Pancreas (tissue), 10 donors: ENCODE data around the gene NRCAM. TPM values are rescaled to one million over a fixed set of nuclear protein-coding genes. Genes with fewer than 3 reads are reported as not detected.

Source experiments
- ATAC-seq, 4 donors: fragments of 200-7000 bp; cut with Tn5 transposase; one replicate each; pipeline versions ENCODE4 v1.8.0 to v1.9.1; 2020; ENCODE audit warnings: mild to moderate bottlenecking in 4 of 4, moderate library complexity in 4 of 4
- DNase-seq, 6 donors: peaks; one replicate each; pipeline ENCODE4 v3.0.0-alpha.2; 2020
- FAIRE-seq: peaks from 2 replicates; lab custom pipeline; 2012; peaks lifted over from hg19 to GRCh38; lab: Jason Lieb, UNC
- H3K27ac ChIP-seq, 4 donors: fragments of 200-600 bp; sonication (generic); 1 replicate in 3 of 4; 2 replicates in 1 of 4; pipeline versions ENCODE4 v1.5.0 to v1.8.0; 2020
- H3K27me3 ChIP-seq, 4 donors: fragments of 200-600 bp; one replicate each; pipeline ENCODE4 v1.8.0; 2021
- H3K36me3 ChIP-seq, 3 donors: fragments of 200-600 bp; sonication (generic) in 1 of 3; one replicate each; pipeline versions ENCODE4 v1.5.0 to v1.8.0; 2020 to 2021
- H3K4me1 ChIP-seq, 3 donors: fragments of 200-600 bp; one replicate each; pipeline ENCODE4 v1.8.0; 2021
- H3K4me3 ChIP-seq, 4 donors: fragments of 200-600 bp; sonication (generic) in 2 of 4; one replicate each; pipeline versions ENCODE4 v1.5.0 to v1.8.0; 2020 to 2021
- H3K9me3 ChIP-seq, 4 donors: fragments of 200-600 bp; one replicate each; pipeline ENCODE4 v1.8.0; 2021
- WGBS, 2 donors: extraction: QIAGEN DNeasy Blood & Tissue Kit; methylation state at CpG; one replicate each; pipeline ENCODE4 v1.1.7; 2013; 5-methylcytosine and 5-hydroxymethylcytosine counted together
- intact Hi-C, 3 donors: fragments of 100-400 bp; cut with DNase I; formaldehyde crosslinking; loops; one replicate each; pipeline versions ENCODE4 v1.11.1 to v1.14.2; 2022
- polyA plus RNA-seq, 2 donors: library from polyadenylated mRNA; stranded (reverse); fragments of 200-250 nt; gene quantifications; one replicate each; pipeline ENCODE4 v1.2.3, GENCODE V29; 2013
- total RNA-seq, 6 donors: library from RNA; stranded (reverse); fragmentation: NEBNext Ultra II Directional in 4 of 6; extraction: Animal tissue kit (Norgen Biotek cat#: 25700) in 4 of 6; gene quantifications; one replicate each; pipeline versions ENCODE4 v1.2.1 to v1.2.4, GENCODE V29; 2021 to 2023
- TF ChIP-seq, protein P1 (sequence below), 4 donors: fragments of 200-600 bp; sonication (generic) in 3 of 4; IDR thresholded peaks; one replicate each; pipeline versions ENCODE4 v1.5.0 to v1.8.0; 2021; ENCODE audit warnings: antibody characterized with exemption in 4 of 4
- donor health status: healthy with polysubstance abuse.
- donor health status: DM: no; HTN: no; CAD: no; lungs with moderate emphysema.
- donor health status: DM: no; HTN: no; CAD: no.
- donor health status: control.
- donor health status: control.
- donor health status: Bipolar disorder and iron deficiency.
- donor health status: DM: yes; HTN: yes; CAD: no.
- donor health status: DM: no; HTN: no; CAD: no.
- donor health status: DM: no; HTN: no; CAD: no.
- donor health status: DM: yes; HTN: yes; CAD: no.

Gene NRCAM
- total and polyA plus RNA-seq, 8 donors = 14.1 to 53.6 (median 40.4) TPM

DNA sequence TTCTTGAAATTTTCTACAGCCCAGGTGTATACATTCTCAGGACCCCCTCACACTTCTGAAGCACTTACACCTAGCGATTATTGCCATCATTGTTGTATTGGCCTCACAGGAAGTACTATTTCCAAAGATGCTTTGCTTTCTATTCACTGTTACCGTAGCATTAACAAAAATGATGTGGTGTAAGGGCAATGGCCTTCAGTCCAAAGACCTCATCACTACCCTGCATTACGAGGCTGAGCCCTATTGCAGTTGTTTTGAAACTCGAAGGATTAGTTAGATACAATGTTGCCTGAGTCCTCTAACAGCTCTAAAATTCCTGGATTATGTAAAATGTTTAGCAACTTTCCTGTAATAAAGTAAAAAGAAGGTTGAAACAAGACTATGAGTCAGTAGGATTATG, 2.9 kb downstream of the NRCAM start:
- Histone ChIP-seq H3K9me3 (no peaks in the 10 kb centered on the region), H3K4me1 (peaks cover 3 to 30% (median 7%) of the 10 kb centered on the region in 3 donors), H3K36me3 (no peaks in the 10 kb centered on the region), H3K27ac (no peak overlapping the region), H3K4me3 (no peak overlapping the region), H3K27me3 (no peaks in the 10 kb centered on the region)
- 68 to 78% methylated on average over 4 of the region's 4 CpGs for WGBS, 2 donors
- intact Hi-C loops = no loop called here
- FAIRE-seq (no peak), DNase-seq (no peak), ATAC-seq (no peak)
- TF ChIP-seq, protein P1, sequence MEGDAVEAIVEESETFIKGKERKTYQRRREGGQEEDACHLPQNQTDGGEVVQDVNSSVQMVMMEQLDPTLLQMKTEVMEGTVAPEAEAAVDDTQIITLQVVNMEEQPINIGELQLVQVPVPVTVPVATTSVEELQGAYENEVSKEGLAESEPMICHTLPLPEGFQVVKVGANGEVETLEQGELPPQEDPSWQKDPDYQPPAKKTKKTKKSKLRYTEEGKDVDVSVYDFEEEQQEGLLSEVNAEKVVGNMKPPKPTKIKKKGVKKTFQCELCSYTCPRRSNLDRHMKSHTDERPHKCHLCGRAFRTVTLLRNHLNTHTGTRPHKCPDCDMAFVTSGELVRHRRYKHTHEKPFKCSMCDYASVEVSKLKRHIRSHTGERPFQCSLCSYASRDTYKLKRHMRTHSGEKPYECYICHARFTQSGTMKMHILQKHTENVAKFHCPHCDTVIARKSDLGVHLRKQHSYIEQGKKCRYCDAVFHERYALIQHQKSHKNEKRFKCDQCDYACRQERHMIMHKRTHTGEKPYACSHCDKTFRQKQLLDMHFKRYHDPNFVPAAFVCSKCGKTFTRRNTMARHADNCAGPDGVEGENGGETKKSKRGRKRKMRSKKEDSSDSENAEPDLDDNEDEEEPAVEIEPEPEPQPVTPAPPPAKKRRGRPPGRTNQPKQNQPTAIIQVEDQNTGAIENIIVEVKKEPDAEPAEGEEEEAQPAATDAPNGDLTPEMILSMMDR (IDR thresholded peaks at IDR 0.05) = no peak

DNA sequence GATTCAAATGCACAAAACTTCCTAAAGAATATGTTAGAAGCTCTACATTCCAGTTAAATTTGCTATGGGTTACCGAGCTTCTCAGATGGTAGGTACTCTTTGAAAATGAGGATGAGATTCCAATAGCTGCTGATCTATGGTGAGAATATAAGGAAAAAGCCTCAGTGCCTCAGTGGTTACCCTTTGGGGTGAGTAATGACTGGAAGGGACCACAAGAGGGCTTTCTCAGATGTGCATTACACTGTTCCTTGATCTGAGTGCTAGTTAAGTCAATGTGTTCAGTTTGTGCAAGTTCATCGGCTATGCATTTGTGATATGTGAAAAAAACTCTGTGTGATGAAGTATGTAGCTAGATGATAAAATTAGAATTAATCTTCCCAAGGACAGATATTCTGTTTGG, 3.5 kb downstream of the NRCAM start:
- intact Hi-C loops = no loop called here
- no peak for ATAC-seq
- no peak for FAIRE-seq
- no peaks in the 10 kb centered on the region for H3K27me3 ChIP-seq
- H3K27ac ChIP-seq = no peak overlapping the region
- peaks cover 3 to 30% (median 8%) of the 10 kb centered on the region in 3 donors for H3K4me1 ChIP-seq
- TF ChIP-seq, protein P1 (IDR thresholded peaks at IDR 0.05) = peak in 3 of 4 donors; percentile 21 to 45 (median 39)
- H3K36me3 ChIP-seq = no peaks in the 10 kb centered on the region
- H3K4me3 ChIP-seq = no peak overlapping the region
- H3K9me3 ChIP-seq = no peaks in the 10 kb centered on the region
- 34 to 57% methylated on average over 2 of the region's 2 CpGs for WGBS, 2 donors
- DNase-seq = no peak

DNA sequence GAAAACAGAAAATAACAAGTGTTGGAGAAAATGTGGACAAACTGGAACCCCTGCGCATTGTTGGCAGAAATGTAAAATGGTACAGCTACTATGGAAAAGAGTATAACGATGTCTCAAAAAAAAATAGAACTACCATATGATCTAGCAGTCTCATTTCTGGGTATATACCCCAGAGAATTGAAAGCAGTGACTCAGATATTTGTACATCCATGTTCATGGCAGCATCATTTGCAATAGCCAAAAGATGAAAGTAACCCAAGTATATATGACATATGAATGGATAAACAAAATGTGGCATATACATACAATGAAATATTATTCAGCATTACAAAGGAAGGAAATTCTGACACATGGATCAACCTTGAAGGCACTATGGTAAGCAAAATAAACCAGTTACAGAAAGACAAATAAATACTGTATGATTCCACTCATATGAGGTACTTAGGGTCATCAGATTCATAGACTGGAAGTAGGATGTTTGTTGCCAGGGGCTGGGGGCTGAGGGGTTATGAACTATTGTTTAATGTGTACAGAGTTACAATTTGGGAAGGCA, 4.9 kb downstream of the NRCAM start:
- no peak for FAIRE-seq
- no peaks in the 10 kb centered on the region for H3K36me3 ChIP-seq
- no peak for DNase-seq
- no peak overlapping the region for H3K4me3 ChIP-seq
- WGBS, 2 donors = 89 to 96% methylated on average over 2 of the region's 2 CpGs
- peaks cover 3 to 30% (median 11%) of the 10 kb centered on the region in 3 donors for H3K4me1 ChIP-seq
- H3K27me3 ChIP-seq = no peaks in the 10 kb centered on the region
- TF ChIP-seq, protein P1 (IDR thresholded peaks at IDR 0.05) = no peak
- intact Hi-C loops = no loop called here
- no peak overlapping the region for H3K27ac ChIP-seq
- ATAC-seq = no peak
- H3K9me3 ChIP-seq = no peaks in the 10 kb centered on the region

DNA sequence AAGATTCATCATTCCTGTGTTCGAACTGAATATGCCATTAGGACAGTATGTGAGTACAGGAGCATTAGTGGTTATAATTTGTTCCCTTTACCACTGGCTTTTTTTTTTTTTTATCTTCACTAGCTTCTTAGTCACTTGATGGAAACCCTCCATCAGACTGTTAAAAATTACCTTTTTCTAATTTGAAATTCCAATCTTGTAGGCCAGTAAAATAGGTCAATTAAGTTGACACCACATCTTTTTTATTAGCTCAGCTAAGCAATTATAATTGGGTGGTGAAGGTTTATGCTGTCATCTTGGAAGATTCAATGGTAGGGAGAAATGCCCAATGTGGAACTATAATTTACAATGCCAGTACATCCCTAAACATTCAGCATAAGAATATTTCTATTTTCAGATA, 6.1 kb downstream of the NRCAM start:
- WGBS, 2 donors = 84 to 95% methylated on average over 1 of the region's 1 CpG
- FAIRE-seq = no peak
- no peaks in the 10 kb centered on the region for H3K36me3 ChIP-seq
- TF ChIP-seq, protein P1 (IDR thresholded peaks at IDR 0.05) = no peak
- no peaks in the 10 kb centered on the region for H3K27me3 ChIP-seq
- H3K4me1 ChIP-seq = peaks cover 3 to 30% (median 11%) of the 10 kb centered on the region in 3 donors
- DNase-seq = no peak
- H3K9me3 ChIP-seq = no peaks in the 10 kb centered on the region
- no peak overlapping the region for H3K27ac ChIP-seq
- no peak for ATAC-seq
- no peak overlapping the region for H3K4me3 ChIP-seq
- intact Hi-C loops = no loop called here

DNA sequence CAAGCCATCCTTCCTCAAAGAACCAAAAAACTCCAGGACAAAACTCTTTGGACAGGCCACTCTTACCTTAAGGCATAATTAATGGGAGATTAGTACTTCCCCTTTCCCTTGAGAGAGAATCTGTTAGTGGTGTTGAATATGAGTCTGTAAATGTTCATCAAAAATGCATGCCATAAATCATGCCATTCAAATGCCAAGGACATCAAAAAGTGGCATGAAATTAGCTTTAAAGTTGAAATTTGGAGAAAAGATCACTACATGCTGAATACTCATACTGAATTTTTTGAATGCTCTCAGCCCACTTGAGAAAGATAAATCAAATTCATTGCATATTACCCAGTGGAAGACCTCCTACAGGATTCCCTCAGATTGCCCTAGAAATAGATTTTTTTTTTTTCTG, 6.7 kb downstream of the NRCAM start:
- ATAC-seq (no peak), DNase-seq (no peak), FAIRE-seq (no peak)
- H3K36me3 ChIP-seq = no peaks in the 10 kb centered on the region
- TF ChIP-seq, protein P1 (IDR thresholded peaks at IDR 0.05) = no peak
- H3K4me3 ChIP-seq = no peak overlapping the region
- no peaks in the 10 kb centered on the region for H3K9me3 ChIP-seq
- H3K4me1 ChIP-seq = peaks cover 3 to 30% (median 11%) of the 10 kb centered on the region in 3 donors
- no peaks in the 10 kb centered on the region for H3K27me3 ChIP-seq
- intact Hi-C loops = no loop called here
- no peak overlapping the region for H3K27ac ChIP-seq
